Testis (tissue), 3 donors: ENCODE results near the gene TEP1. TPM values are rescaled to one million over a fixed set of nuclear protein-coding genes. Genes with fewer than 3 reads are reported as not detected.

ENCODE experiments used
- DNase-seq: peaks from one replicate; pipeline ENCODE4 v3.0.0-alpha.2; 2019
- H3K27ac ChIP-seq, 2 donors: fragments of 200-600 bp; sonication (generic); one replicate each; pipeline ENCODE4 v1.5.1; 2019
- H3K27me3 ChIP-seq: fragments of 200-600 bp; sonication (generic); one replicate; pipeline ENCODE4 v1.5.1; 2019
- H3K36me3 ChIP-seq: fragments of 200-600 bp; sonication (generic); one replicate; pipeline ENCODE4 v1.5.1; 2017; ENCODE audit warnings: low read depth; ENCODE audit errors: missing control alignments
- H3K4me1 ChIP-seq: fragments of 200-600 bp; sonication (generic); one replicate; pipeline ENCODE4 v1.5.1; 2019
- H3K4me3 ChIP-seq, 2 donors: fragments of 200-600 bp; sonication (generic); one replicate each; pipeline ENCODE4 v1.5.1; 2017 to 2019
- H3K9me3 ChIP-seq: fragments of 200-600 bp; sonication (generic); one replicate; pipeline ENCODE4 v1.5.1; 2017
- CTCF ChIP-seq, 3 experiments: fragments of 450-650 bp in 2 of 3; fragments of 200-600 bp in 1 of 3; sonication (generic) in 1 of 3; IDR thresholded peaks; one replicate each; pipeline ENCODE4 v1.5.1; 2016 to 2019; ENCODE audit warnings: antibody characterized with exemption in 3 of 3, mild to moderate bottlenecking in 2 of 3, moderate library complexity in 1 of 3
- POLR2A ChIP-seq: fragments of 450-650 bp; IDR thresholded peaks from one replicate; pipeline ENCODE4 v1.6.1; 2017; ENCODE audit warnings: antibody characterized with exemption, mild to moderate bottlenecking, moderate library complexity
- WGBS, 2 donors: methylation state at CpG; one replicate each; pipeline ENCODE4 v1.1.5; 2018; 5-methylcytosine and 5-hydroxymethylcytosine counted together
- intact Hi-C: fragments of 100-400 bp; cut with DNase I; formaldehyde crosslinking; loops from one replicate; pipeline ENCODE4 v1.15.1; 2023; ENCODE audit warnings: low total_unique reads
- polyA plus RNA-seq: library from polyadenylated mRNA; stranded (reverse); fragments of 350-450 nt; fragmentation: Illumina TruSeq; extraction: RNeasy Lipid Tissue Mini Kit (QIAGEN cat#74804); gene quantifications from one replicate; pipeline ENCODE4 v1.2.3, GENCODE V29; 2014; ENCODE audit warnings: low read depth, low replicate concordance; ENCODE audit not compliant: insufficient read depth
- total RNA-seq, 2 donors: library from RNA; depleted of rRNA; stranded (reverse); fragments of >200 nt; gene quantifications; one replicate each; pipeline ENCODE4 v1.2.3, GENCODE V29; 2016

TEP1 gene
- total and polyA plus RNA-seq, 3 donors from 2014 or later, result 11.6 to 19.1 (median 16.5) TPM

- DNase-seq, result peak; percentile 88
Measured at GRCh38 chr14:20332788-20333493, 80.4 kb downstream of the TEP1 start, which contains the start of gene CCNB1IP1. Gene CCNB1IP1, minus strand, starts transcription at chr14:20333279. Its CDS starts 16,756 bp downstream, at chr14:20316523.

GRCh38 chr14:20332431-20332787, 80.9 kb downstream of the TEP1 start:
- Histone ChIP-seq H3K4me3 (peak overlapping the region; percentile 70 to 81), H3K27ac (peak overlapping the region; percentile 86 to 96), H3K36me3 (no peaks in the 10 kb centered on the region), H3K4me1 (no peaks in the 10 kb centered on the region), H3K27me3 (no peaks in the 10 kb centered on the region), H3K9me3 (no peaks in the 10 kb centered on the region)
- TF ChIP-seq CTCF (IDR thresholded peaks at IDR 0.05), result no peak
- no peak for TF ChIP-seq POLR2A
- intact Hi-C loops, result loop anchor here (5.0 kb wide), 1 partner anchor 350 kb away; the partner anchor contains the start of gene RNASE4
- peak; percentile 31 for DNase-seq
- 0 to 2% methylated on average over 4 of the region's 4 CpGs for WGBS, 2 donors

More at GRCh38 chr14:20332788-20333493, 80.4 kb downstream of the TEP1 start, which contains the start of gene CCNB1IP1:
- no peaks in the 10 kb centered on the region for H3K9me3 ChIP-seq
- no peaks in the 10 kb centered on the region for H3K27me3 ChIP-seq
- 0 to 1% methylated on average over 19 of the region's 19 CpGs for WGBS, 2 donors
- peak within 1 kb of the TSS; percentile 86 to 96 for H3K27ac ChIP-seq
- H3K36me3 ChIP-seq, result no peaks in the 10 kb centered on the region
- no peaks in the 10 kb centered on the region for H3K4me1 ChIP-seq
- intact Hi-C loops, result loop anchor here (5.0 kb wide), 1 partner anchor 349 kb away; the partner anchor contains the start of gene RNASE4
- H3K4me3 ChIP-seq, result peak within 1 kb of the TSS; percentile 70 to 81
- TF ChIP-seq POLR2A (no peak), CTCF (IDR thresholded peaks at IDR 0.05) (no peak)

DNA sequence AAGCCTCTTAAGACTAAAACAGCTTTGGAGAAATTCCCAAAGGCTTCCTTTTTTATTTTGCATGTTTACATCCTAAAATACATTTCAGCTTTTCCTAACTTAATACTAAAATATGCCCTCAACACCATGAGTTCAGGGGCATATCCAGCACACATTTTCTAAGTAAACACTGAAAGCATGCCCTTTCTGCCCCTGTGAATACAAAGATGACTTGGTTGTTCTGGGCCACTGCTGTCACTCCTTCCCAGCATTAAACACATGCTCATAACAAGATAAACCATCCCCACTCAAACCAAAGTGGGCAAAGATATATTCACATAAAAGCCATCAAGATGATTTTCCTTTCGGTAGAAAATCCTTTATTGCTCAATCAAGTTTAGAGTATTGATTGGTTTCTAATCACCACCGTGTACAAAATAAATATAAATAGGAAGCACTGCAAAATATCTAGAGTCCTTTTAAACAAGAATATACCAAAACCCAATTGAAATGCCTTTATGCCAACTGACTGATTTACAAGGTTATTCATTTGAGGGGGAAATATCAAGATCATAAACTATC, 82.2 kb downstream of the TEP1 start:
- H3K4me1 ChIP-seq, result no peaks in the 10 kb centered on the region
- H3K27me3 ChIP-seq, result no peaks in the 10 kb centered on the region
- WGBS, 2 donors, result 73 to 85% methylated on average over 2 of the region's 2 CpGs
- TF ChIP-seq CTCF (IDR thresholded peaks at IDR 0.05) (no peak), POLR2A (no peak)
- H3K4me3 ChIP-seq, result no peak overlapping the region
- H3K36me3 ChIP-seq, result no peaks in the 10 kb centered on the region
- no peak for DNase-seq
- H3K9me3 ChIP-seq, result no peaks in the 10 kb centered on the region
- intact Hi-C loops, result loop anchor here (5.0 kb wide), 1 partner anchor 351 kb away; the partner anchor contains the start of gene RNASE4
- H3K27ac ChIP-seq, result no peak overlapping the region

DNA sequence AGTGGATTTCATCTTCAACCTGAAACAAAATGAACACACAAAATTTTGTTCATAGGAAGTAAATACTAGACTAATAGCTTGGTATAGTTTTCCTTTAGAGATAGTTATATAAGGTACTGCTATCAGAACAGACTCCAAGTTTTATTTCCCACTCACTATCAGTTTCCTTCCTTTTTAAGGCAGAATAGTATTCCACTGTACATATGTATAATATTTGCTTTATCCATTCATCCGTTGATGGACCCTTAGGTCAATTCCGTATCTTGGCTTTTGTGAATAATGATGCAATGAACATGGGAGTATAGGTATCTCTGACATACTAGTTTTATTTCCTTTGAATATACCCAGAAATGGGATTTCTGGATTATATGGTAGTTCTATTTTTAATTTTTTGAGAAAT, 83.9 kb downstream of the TEP1 start:
- no peak overlapping the region for H3K27ac ChIP-seq

More for the DNA sequence above, 83.9 kb downstream of the TEP1 start:
- H3K4me3 ChIP-seq, result no peak overlapping the region
- H3K4me1 ChIP-seq, result no peaks in the 10 kb centered on the region
- H3K9me3 ChIP-seq, result no peaks in the 10 kb centered on the region
- intact Hi-C loops, result loop anchor here (10.0 kb wide), 1 partner anchor 275 kb away; no protein-coding TSS in a partner anchor
- 61 to 91% methylated on average over 2 of the region's 2 CpGs for WGBS, 2 donors
- H3K27me3 ChIP-seq, result no peaks in the 10 kb centered on the region
- H3K36me3 ChIP-seq, result no peaks in the 10 kb centered on the region
- no peak for TF ChIP-seq CTCF (IDR thresholded peaks at IDR 0.05)
- no peak for TF ChIP-seq POLR2A
- DNase-seq, result no peak
